Fibroblast of skin of scalp (primary cell): Measurements from ENCODE around the gene MRPL34.
A peak's percentile ranks its signal among the peaks of the same experiment; 100 is the strongest.
"Not testable (repeated sequence)": the region's sequence is repeated elsewhere in the genome, so short reads cannot be mapped to it uniquely, and the experiment has no call there.

ENCODE experiments used
- DNase-seq: peaks from one replicate; pipeline ENCODE4 v3.0.0-alpha.2; 2013

Gene MRPL34

GRCh38 chr19:17285415-17286135 lies 20.1 kb upstream of the MRPL34 start:
- no peak for DNase-seq

DNA sequence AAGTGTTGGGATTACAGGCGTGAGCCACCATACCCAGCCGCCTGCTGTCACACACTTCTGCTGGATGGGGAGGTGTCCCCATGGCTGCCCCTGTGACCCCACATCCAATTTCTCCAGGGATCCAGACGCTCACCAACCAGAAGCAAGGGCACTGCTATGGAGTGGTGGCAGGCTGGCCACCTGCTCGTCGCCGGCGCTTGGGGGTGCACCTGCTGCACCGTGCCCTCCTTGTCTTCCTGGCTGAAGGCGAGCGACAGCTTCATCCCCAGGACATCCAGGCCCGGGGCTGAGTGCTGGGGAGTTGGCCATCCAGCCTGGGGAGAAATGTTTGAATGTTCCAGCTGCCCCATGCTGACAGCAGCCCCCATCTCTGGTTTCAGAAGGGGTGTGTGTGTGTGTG lies 19.4 kb upstream of the MRPL34 start:
- DNase-seq: no peak

DNA sequence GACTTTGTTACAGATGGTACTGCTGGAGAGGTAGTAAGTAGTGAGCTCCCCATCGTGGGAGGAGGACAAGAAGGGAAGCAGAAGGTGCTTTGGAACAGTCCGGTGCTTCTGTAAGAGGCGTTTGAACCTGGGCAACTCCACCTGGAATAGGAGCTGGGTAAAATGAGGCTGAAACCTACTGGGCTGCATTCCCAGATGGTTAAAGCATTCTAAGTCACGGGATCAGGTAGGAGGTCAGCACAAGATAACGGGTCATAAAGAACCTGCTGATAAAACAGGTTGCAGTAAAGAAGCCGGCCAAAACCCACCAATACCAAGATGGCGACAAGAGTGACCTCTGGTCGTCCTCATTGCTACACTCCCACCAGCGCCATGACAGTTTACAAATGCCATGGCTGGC lies 18.9 kb upstream of the MRPL34 start:
- no peak for DNase-seq

DNA sequence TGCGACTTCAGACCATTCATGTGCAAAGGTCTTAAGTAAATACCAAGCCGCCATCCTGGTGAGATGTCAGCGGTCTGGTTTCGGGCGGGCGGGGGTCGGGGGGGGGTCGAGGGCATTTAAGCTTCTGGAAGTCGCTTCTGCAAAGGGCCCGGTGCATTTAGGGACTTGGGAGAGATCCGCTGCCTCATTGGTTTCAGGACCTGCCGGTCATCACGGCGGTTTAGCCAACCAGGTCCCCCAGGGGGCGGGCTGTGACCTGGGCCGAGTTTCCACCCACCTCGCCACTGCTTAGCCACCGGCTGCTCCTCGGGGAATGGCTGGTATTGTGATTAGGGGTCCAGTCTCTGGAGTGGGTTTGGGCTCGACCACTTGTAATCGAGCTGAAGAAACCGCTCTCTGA lies 16.2 kb upstream of the MRPL34 start:
- DNase-seq: peak; percentile 85

GRCh38 chr19:17292301-17293074 lies 13.2 kb upstream of the MRPL34 start:
- DNase-seq: peak; percentile 89

DNA sequence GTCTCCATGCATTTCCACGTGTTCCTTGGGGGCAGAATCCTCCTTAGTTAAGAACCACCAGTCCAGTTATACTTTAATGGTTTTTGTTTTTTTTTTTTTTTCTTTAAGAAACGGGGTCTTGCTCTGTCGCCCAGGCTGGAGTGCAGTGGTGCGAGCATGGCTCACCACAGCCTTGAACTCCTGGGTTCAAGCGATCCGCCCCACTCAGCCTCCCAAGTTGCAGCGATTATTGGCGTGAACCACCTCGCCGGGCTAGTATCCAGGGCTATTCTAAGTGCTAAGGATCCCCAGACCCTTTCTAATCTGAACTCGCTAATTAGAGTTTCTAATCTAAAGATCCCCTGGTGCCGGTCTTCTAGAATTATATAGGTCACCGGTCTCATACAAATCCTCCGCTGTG lies 12.1 kb upstream of the MRPL34 start:
- DNase-seq: no peak

GRCh38 chr19:17294051-17294891 lies 11.4 kb upstream of the MRPL34 start:
- DNase-seq: peak; percentile 30

DNA sequence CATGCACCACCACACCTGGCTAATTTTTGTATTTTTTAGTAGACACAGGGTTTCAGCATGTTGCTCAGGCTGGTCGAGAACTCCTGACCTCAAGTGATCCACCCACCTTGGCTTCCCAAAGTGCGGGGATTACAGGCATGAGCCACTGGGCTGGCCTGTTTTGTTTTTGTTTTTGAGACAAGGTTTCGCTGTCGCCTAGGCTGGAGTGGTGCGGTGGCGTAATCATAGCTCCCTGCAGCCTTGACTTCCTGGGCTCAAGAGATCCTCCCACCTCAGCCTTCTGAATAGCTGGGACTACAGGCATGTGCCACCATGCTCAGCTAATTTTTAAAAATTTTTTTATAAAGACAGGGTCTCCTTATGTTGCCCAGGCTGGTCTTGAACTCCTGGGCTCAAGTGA lies 10.1 kb upstream of the MRPL34 start:
- DNase-seq: not testable (repeated sequence)

DNA sequence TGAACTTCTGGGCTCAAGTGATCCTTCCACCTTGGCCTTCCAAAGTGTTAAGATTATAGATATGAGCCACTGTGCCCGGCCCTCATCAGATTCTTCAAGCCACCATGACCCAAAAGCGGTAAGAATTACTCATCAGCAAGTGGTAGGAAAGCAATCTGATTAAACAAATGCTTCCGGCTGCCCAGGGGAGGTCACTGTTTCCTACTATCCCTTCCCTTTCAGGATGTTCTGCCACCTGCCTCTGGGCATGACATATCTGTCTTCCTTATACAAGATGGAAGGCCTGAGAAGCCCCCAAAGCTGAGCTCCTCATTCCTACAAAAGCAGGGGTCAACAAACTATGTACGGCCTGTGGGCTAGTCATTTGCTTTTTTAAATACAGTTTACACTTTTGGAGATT lies 9.4 kb upstream of the MRPL34 start:
- no peak for DNase-seq

DNA sequence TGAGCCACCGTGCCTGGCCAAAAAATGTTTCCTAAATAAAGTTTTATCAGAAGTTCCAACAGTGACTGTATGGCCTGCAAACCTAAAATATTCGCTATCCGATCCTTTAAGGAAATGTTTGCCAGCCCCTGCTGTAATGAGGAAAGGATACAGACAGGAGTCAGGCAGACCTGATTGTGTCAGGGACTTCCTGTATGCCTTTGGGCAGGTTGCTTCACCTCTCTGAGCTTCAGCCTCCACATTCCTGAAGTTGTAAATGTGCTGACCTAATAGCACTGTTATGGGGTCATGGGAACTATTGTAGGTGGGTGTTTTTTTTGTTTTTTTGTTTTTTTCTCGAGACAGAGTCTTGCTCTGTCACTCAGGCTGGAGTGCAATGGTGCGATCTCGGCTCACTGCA lies 8.7 kb upstream of the MRPL34 start:
- no peak for DNase-seq

GRCh38 chr19:17300992-17301619 lies 4.6 kb upstream of the MRPL34 start:
- DNase-seq: no peak

DNA sequence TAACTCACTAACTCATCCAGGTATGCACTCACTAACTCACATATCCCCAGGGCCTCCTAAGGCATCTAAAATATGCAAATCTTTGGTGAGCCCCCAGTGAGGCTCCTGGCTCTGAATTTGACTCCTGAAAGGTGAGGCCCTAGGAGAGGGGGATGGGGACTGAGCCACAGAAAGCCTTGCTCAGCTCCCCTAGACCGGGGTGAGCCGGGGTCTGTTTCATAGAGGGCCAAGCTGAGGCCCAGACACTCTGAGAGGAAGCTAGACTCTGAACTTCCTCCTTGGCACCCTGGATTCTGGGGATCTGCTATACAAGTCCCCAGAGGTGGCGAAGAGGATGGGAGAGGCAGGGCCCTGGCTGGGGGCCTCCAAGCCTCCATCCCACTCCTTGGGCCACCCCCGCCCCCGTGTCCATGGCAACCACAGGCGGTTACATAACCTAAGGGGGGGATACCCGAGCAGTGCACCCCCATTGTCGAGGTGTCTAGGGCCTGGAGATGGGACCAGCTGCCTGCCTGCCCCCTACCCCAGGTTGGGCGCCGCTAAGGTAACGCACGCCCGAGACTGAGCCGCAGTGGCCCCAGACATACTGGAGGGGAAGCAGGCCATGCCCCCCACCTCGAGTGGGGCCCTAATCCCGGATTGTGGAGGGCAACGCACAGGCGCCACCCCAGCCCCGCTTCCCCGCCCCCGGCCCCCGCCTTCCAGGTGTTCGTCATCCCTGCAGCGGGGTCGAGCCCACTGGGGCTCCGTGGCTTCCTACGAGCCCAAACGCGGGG lies 3.1 kb upstream of the MRPL34 start:
- DNase-seq: no peak

DNA sequence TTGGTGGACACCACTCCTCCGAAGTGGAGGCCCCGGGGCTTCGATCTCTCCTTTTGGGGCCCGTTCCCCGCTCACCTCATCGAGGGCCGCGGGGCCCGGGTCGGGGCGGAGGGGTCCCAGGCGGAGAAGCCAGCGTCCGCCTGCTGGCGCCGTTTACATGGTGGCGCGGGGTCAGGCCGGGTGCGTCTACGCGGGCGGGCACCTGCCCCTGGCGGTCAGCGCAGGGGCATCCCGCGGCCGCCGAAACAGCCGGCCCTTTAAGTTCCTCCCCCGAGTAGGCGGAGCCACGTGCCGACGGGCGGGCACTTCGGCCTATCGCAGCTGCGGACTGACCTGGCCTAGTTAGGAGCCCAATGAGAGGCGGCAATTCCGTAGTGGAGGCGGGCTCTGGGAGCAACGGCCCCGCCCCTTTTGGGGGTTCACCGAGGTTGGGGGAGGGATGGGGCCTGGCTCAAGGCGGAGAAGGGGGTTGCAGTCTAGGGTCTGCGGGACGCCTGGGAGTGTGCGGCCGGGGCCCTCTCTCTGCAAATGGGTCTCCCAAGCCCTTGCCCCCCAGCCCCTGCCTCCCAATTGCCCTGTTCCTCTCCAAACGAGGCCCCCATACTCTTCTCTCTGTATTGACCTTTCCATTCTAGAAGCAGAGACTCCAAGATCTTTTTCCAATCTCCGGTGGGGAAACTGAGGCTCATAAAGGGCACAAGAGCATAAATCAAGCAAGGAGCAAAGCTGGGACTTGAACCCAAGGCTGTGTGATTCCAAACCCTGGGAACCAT lies 2.3 kb upstream of the MRPL34 start, which contains the start of gene ABHD8:
ABHD8 (minus strand) TSS at position 259 of the 773 bp plus-strand sequence. CDS start 1,809 bp downstream, outside the sequence.
- DNase-seq: peak; percentile 95

GRCh38 chr19:17303940-17304267 lies 1.8 kb upstream of the MRPL34 start:
- no peak for DNase-seq

- no peak for DNase-seq
Observed at GRCh38 chr19:17304386-17305215, 1.1 kb upstream of the MRPL34 start.

DNA sequence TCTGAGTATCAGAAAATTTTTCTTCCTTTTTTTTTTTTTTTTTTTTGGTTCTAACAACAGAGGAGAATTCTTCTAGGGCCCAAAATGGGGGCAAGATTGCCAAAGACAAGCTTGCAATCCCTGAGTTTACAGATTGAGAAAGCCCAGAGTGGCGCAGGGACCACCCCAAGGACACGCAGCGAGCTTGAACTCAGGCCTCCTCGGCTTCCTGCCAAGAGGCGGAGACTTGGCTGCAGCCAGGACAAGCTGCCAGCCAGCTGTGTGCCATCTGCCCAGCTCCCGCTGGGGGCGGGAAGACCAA lies 506 bp upstream of the MRPL34 start:
- no peak for DNase-seq

DNA sequence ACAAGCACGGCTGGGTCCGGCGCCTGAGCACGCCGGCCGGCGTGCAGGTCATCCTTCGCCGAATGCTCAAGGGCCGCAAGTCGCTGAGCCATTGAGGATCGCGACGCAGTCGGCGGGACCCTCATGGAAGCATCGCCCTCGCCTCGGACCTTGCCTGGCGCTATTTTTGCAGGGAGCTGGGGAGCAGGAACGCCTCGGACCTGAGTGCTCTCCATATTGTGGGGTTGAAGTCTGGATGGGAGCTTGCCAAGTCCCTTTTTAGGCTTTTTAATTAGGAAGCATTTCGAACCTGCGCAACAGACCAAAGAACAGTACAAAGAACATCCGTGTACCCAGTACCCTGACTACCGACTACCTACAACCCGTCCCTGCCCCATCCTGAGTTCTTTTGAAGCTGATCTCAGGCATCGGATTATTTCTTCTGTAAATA lies 628 bp downstream of the MRPL34 start:
- DNase-seq: no peak

GRCh38 chr19:17307876-17308377 lies 2.3 kb downstream of the MRPL34 start:
- DNase-seq: no peak

- DNase-seq: peak; percentile 100
Observed at GRCh38 chr19:17309198-17309964, 3.7 kb downstream of the MRPL34 start, which contains the start of gene DDA1. TSS of gene DDA1 (plus strand) at chr19:17309563. CDS start at chr19:17309655, 92 bp downstream.
